Endothelial cell of umbilical vein (primary cell): ENCODE data around the gene BRD1. TPM values are rescaled to one million over a fixed set of nuclear protein-coding genes. Genes with fewer than 3 reads are reported as not detected.

Experiments
- BruUV-seq: library from RNA; stranded (reverse); fragments of 400-500 nt; replicated peaks from 2 replicates; lab custom pipeline; 2021; lab: Mats Ljungman, UMichigan
- CTCF ChIA-PET: fragments of 300-600, 350-600 bp; sonication (Branson Sonifier 250); formaldehyde crosslinking; loops from one replicate; lab custom pipeline; 2021; ENCODE audit warnings: antibody characterized with exemption, inconsistent platforms; lab: Charles Lee
- POLR2A ChIA-PET: fragments of 300-600, 350-600 bp; sonication (Branson Sonifier 250); formaldehyde crosslinking; loops from one replicate; lab custom pipeline; 2021; ENCODE audit warnings: antibody characterized with exemption, inconsistent platforms; lab: Charles Lee
- DNase-seq: peaks from one replicate; pipeline ENCODE4 v3.0.0-alpha.2; 2011; ENCODE audit warnings: low read depth, low spot score
- FAIRE-seq: peaks from 2 replicates; lab custom pipeline; 2011; peaks lifted over from hg19 to GRCh38; lab: Jason Lieb, UNC
- H2AFZ ChIP-seq: 2 replicates; pipeline ENCODE4 v1.6.0; 2012; ENCODE audit warnings: low read depth, low read length, control low read depth, inconsistent platforms
- H3K27ac ChIP-seq: 2 replicates; pipeline ENCODE4 v1.5.1; 2011; ENCODE audit warnings: low read depth, mild to moderate bottlenecking, control low read depth, low read length, moderate library complexity; ENCODE audit not compliant: insufficient read depth
- H3K27me3 ChIP-seq, 2 experiments: 2 replicates each; pipeline versions ENCODE4 v1.6.0 to v1.6.1; 2011; ENCODE audit warnings: low read length in 2 of 2, mixed read lengths in 1 of 2; ENCODE audit not compliant: control insufficient read depth in 2 of 2, insufficient read depth in 2 of 2
- H3K36me3 ChIP-seq, 2 experiments: 2 replicates in 1 of 2; 3 replicates in 1 of 2; pipeline ENCODE4 v1.5.1; 2011; ENCODE audit warnings: low read length in 2 of 2, mild to moderate bottlenecking in 1 of 2, moderate library complexity in 1 of 2; ENCODE audit not compliant: control insufficient read depth in 2 of 2, insufficient read depth in 2 of 2; ENCODE audit errors: extremely low read depth in 1 of 2
- H3K4me1 ChIP-seq: 3 replicates; pipeline ENCODE4 v1.5.1; 2011; ENCODE audit warnings: mild to moderate bottlenecking, low read length; ENCODE audit not compliant: control insufficient read depth, insufficient read depth; ENCODE audit errors: extremely low read depth
- H3K4me2 ChIP-seq: 2 replicates; pipeline ENCODE4 v1.6.1; 2011; ENCODE audit warnings: low read length, control low read depth, mixed read lengths; ENCODE audit not compliant: insufficient read depth
- H3K4me3 ChIP-seq, 3 experiments: fragments of 200-600 bp in 1 of 3; sonication (generic), shearing (Covaris generic) in 1 of 3; replicated peaks in 1 of 3; 2 replicates each; pipeline ENCODE4 v1.5.1; 2011 to 2016; ENCODE audit warnings: control low read depth in 3 of 3, low read length in 3 of 3, mild to moderate bottlenecking in 2 of 3, inconsistent platforms in 1 of 3, low read depth in 1 of 3, moderate library complexity in 1 of 3; ENCODE audit not compliant: insufficient read depth in 1 of 3
- H3K79me2 ChIP-seq: 2 replicates; pipeline ENCODE4 v1.6.0; 2012; ENCODE audit warnings: low read length, inconsistent platforms; ENCODE audit not compliant: control insufficient read depth, insufficient read depth
- H3K9ac ChIP-seq: replicated peaks from 2 replicates; pipeline ENCODE3; 2011; ENCODE audit warnings: low read length, control low read depth; ENCODE audit not compliant: insufficient read depth; ENCODE audit errors: extremely low read depth
- H3K9me1 ChIP-seq: replicated peaks from 3 replicates; pipeline ENCODE4 v1.6.0; 2011; ENCODE audit warnings: mild to moderate bottlenecking, low read length; ENCODE audit not compliant: control insufficient read depth, insufficient read depth; ENCODE audit errors: extremely low read depth
- H3K9me3 ChIP-seq: replicated peaks from 2 replicates; pipeline ENCODE4 v1.5.1; 2012; ENCODE audit warnings: low read length, inconsistent platforms; ENCODE audit not compliant: control insufficient read depth, insufficient read depth
- H4K20me1 ChIP-seq: replicated peaks from 2 replicates; pipeline ENCODE3; 2011; ENCODE audit warnings: mild to moderate bottlenecking, low read length; ENCODE audit not compliant: control insufficient read depth, insufficient read depth; ENCODE audit errors: extremely low read depth
- CTCF ChIP-seq, 2 donors: IDR thresholded peaks; 1 replicate in 1 of 2; 2 replicates in 1 of 2; pipeline ENCODE4 v1.5.1; 2011; ENCODE audit warnings: low read length in 2 of 2, mild to moderate bottlenecking in 2 of 2, moderate library complexity in 2 of 2, control low read depth in 1 of 2, inconsistent platforms in 1 of 2, low read depth in 1 of 2; ENCODE audit not compliant: insufficient read depth in 1 of 2; ENCODE audit errors: extremely low read depth in 1 of 2
- EZH2 ChIP-seq: IDR thresholded peaks from 2 replicates; pipeline ENCODE4 v1.6.1; 2012; ENCODE audit warnings: borderline replicate concordance, low read depth, mild to moderate bottlenecking, moderate library complexity, low read length, inconsistent platforms; ENCODE audit not compliant: severe bottlenecking
- FOS ChIP-seq: IDR thresholded peaks from 2 replicates; pipeline ENCODE4 v1.6.1; 2011; ENCODE audit warnings: mild to moderate bottlenecking, low read length, moderate library complexity, borderline replicate concordance; ENCODE audit not compliant: insufficient read depth
- GATA2 ChIP-seq: IDR thresholded peaks from 2 replicates; pipeline ENCODE4 v1.7.0; 2011; ENCODE audit warnings: low read depth, mild to moderate bottlenecking, moderate library complexity, mixed read lengths, low read length; ENCODE audit not compliant: insufficient read length, insufficient read depth
- JUN ChIP-seq: IDR thresholded peaks from 2 replicates; pipeline ENCODE4 v1.6.1; 2011; ENCODE audit warnings: borderline replicate concordance, low read depth; ENCODE audit not compliant: insufficient read length, insufficient read depth
- MAX ChIP-seq: IDR thresholded peaks from 2 replicates; pipeline ENCODE4 v1.6.1; 2011; ENCODE audit not compliant: insufficient read depth, insufficient read length
- MYC ChIP-seq: IDR thresholded peaks from one replicate; pipeline ENCODE4 v1.6.1; 2011; ENCODE audit warnings: mild to moderate bottlenecking, low read depth, low read length
- POLR2A ChIP-seq: IDR thresholded peaks from 2 replicates; pipeline ENCODE4 v1.6.1; 2012; ENCODE audit warnings: low read depth, mild to moderate bottlenecking, control low read depth, low read length
- POLR2AphosphoS5 ChIP-seq: IDR thresholded peaks from 2 replicates; pipeline ENCODE4 v1.6.1; 2012; ENCODE audit warnings: low read depth, mild to moderate bottlenecking, control low read depth, low read length, moderate library complexity; ENCODE audit not compliant: insufficient read depth
- dilution Hi-C: fragments of 300-500 bp; cut with MboI; formaldehyde crosslinking; loops from one replicate; pipeline ENCODE4 v1.15.0; 2019; ENCODE audit warnings: low sequenced_read_pairs; ENCODE audit not compliant: extremely low pct_ligation_motif_present
- intact Hi-C: fragments of 100-400 bp; cut with micrococcal nuclease; formaldehyde crosslinking; loops from one replicate; pipeline ENCODE4 v1.10.0; 2022
- polyA plus RNA-seq, 4 experiments: library from polyadenylated mRNA; depleted of rRNA in 3 of 4; stranded (reverse) in 3 of 4; unstranded in 1 of 4; fragments of >200 nt; gene quantifications; 2 replicates each; pipeline versions ENCODE4 v1.2.1 to v1.2.3, GENCODE V29; 2011 to 2012; ENCODE audit warnings: missing spikeins in 1 of 4
- total RNA-seq: library from RNA; stranded (reverse); gene quantifications from 2 replicates; pipeline ENCODE4 v1.2.3, GENCODE V29; 2021

The BRD1 gene
- total and polyA plus RNA-seq, 2 donors (not counting 3 experiments of a cell fraction or from before 2014, with no cell fraction given): 8.1 to 41.1 TPM

DNA sequence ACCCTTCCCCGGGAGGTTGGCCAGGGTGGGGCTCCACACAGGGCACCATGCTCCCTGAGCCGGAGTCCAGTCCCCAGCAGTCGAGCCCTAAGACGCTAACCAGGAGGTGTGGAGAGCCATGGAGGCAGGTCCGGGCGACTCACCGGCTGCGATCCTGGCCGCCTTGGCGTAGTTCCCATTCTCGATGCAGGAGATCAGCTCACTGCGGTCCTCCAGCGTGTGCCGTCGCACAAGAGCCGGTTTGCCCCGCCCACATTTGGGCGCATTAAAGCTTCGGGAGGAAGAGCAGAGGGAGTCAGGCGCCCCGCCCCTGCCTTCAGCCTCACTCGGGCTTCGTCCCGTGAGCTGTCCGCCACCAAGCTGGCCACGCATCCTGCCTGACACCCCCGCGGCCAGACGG lies 50.8 kb downstream of the BRD1 start:
- ChIA-PET CTCF (interaction anchor here (1.3 to 2.6 kb wide), 2 partner anchors 10 to 15 kb away, joined by 3 to 11 read pairs; no protein-coding TSS in a partner anchor), POLR2A (no interaction called here)
- H3K27me3 ChIP-seq: no peaks in the 10 kb centered on the region
- no TSS peak for BruUV-seq
- peaks cover 16 to 41% of the 10 kb centered on the region in 2 experiments for H3K36me3 ChIP-seq
- no peak for TF ChIP-seq EZH2
- TF ChIP-seq JUN: no peak
- no peak for TF ChIP-seq MAX
- TF ChIP-seq POLR2A: no peak
- no peak for TF ChIP-seq CTCF (IDR thresholded peaks at IDR 0.05; ENCODE audit: extremely low read depth in 1 of 2, insufficient read depth in 1 of 2, low read depth in 1 of 2, low read length in 2 of 2)
- no peak for TF ChIP-seq GATA2
- no peak for TF ChIP-seq FOS
- no peak for TF ChIP-seq POLR2AphosphoS5
- no peak for TF ChIP-seq MYC
- H3K79me2 ChIP-seq: peaks cover 30% of the 10 kb centered on the region
- DNase-seq (no peak), FAIRE-seq (no peak)
- H3K9ac ChIP-seq: no peak overlapping the region
- H3K4me3 ChIP-seq: no peak overlapping the region
- no peaks in the 10 kb centered on the region for H3K9me3 ChIP-seq
- no peaks in the 10 kb centered on the region for H4K20me1 ChIP-seq
- intact Hi-C loops: no loop called here
- no peak overlapping the region for H3K27ac ChIP-seq
- H3K4me1 ChIP-seq: no peaks in the 10 kb centered on the region
- H3K4me2 ChIP-seq: no peak overlapping the region
- H3K9me1 ChIP-seq: no peaks in the 10 kb centered on the region
- H2AFZ ChIP-seq: no peak overlapping the region
- dilution Hi-C loops: no loop called here
